Psoas muscle (tissue), 8 donors: Measurements from ENCODE around the gene CNGA3. TPM values are rescaled to one million over a fixed set of nuclear protein-coding genes. Genes with fewer than 3 reads are reported as not detected.

Source experiments
- ATAC-seq, 4 donors: fragments of 200-7000 bp; cut with Tn5 transposase; one replicate each; pipeline ENCODE4 v1.9.1; 2020; ENCODE audit warnings: moderate library complexity in 3 of 4, mild to moderate bottlenecking in 2 of 4
- DNase-seq, 2 donors: peaks; one replicate each; pipeline ENCODE4 v3.0.0-alpha.2; 2020
- H3K27ac ChIP-seq: fragments of 200-600 bp; one replicate; pipeline ENCODE4 v1.8.0; 2022
- H3K27me3 ChIP-seq, 3 donors: fragments of 200-600 bp in 1 of 3; one replicate each; pipeline versions ENCODE4 v1.6.1 to v1.8.0; 2013 to 2022; ENCODE audit warnings: low read length in 2 of 3, mild to moderate bottlenecking in 2 of 3, moderate library complexity in 1 of 3; ENCODE audit not compliant: insufficient read depth in 3 of 3
- H3K36me3 ChIP-seq, 2 donors: fragments of 200-600 bp in 1 of 2; one replicate each; pipeline versions ENCODE4 v1.6.1 to v1.8.0; 2013 to 2022; ENCODE audit warnings: low read depth in 1 of 2, mild to moderate bottlenecking in 1 of 2, moderate library complexity in 1 of 2; ENCODE audit not compliant: insufficient read depth in 1 of 2
- H3K4me1 ChIP-seq: fragments of 200-600 bp; one replicate; pipeline ENCODE4 v1.8.0; 2022
- H3K4me3 ChIP-seq: fragments of 200-600 bp; one replicate; pipeline ENCODE4 v1.8.0; 2022; ENCODE audit warnings: mild to moderate bottlenecking
- H3K9me3 ChIP-seq: fragments of 200-600 bp; one replicate; pipeline ENCODE4 v1.8.0; 2022
- WGBS, 3 donors: extraction: QIAGEN DNeasy Blood & Tissue Kit; methylation state at CpG; one replicate each; pipeline versions ENCODE4 v1.1.6 to v1.1.7; 2013; 5-methylcytosine and 5-hydroxymethylcytosine counted together
- intact Hi-C, 2 donors: fragments of 100-400 bp; cut with DNase I; formaldehyde crosslinking; loops; one replicate each; pipeline versions ENCODE4 v1.11.0 to v1.14.2; 2022
- polyA plus RNA-seq, 3 donors: library from polyadenylated mRNA; stranded (reverse); fragments of 200-250 nt; gene quantifications; one replicate each; pipeline ENCODE4 v1.2.3, GENCODE V29; 2013
- total RNA-seq, 4 donors: library from RNA; stranded (reverse); fragmentation: NEBNext Ultra II Directional in 2 of 4; extraction: Animal tissue kit (Norgen Biotek cat#: 25700) in 2 of 4; gene quantifications; one replicate each; pipeline versions ENCODE4 v1.2.1 to v1.2.4, GENCODE V29; 2021 to 2023
- TF ChIP-seq, protein P1 (sequence below): fragments of 200-600 bp; IDR thresholded peaks from one replicate; pipeline ENCODE4 v1.8.0; 2022; ENCODE audit warnings: antibody characterized with exemption
- donor health status: healthy with polysubstance abuse.
- donor health status: DM: no; HTN: no; CAD: no; lungs with moderate emphysema.
- donor health status: Bipolar disorder and iron deficiency.
- donor health status: healthy.
- donor health status: DM: yes; HTN: yes; CAD: no.
- donor health status: DM: no; HTN: no; CAD: no.
- donor health status: DM: no; HTN: no; CAD: no.
- donor health status: DM: yes; HTN: yes; CAD: no.

The CNGA3 gene
- total and polyA plus RNA-seq, 7 donors: 0.03 TPM; not detected in 6

DNA sequence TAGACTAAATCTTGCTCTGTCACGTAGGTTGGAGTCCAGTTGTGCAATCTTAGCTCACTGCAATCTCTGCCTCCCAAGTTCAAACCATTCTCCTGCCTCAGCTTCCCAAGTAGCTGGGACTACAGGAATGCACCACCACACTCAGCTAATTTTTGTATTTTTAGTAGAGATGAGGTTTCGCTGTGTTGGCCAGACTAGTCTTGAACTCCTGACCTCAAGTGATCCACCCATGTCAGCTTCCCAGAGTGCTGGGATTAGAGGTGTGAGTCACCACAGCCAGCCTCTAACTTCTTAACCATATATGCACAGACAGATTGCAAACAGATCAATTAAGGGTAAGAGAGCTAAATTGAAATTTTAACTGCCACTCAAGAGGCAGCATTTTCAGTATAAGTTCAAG lies 22.1 kb upstream of the CNGA3 start:
- 62 to 70% (median 68%) methylated on average over 2 of the region's 2 CpGs for WGBS, 3 donors
- Histone ChIP-seq H3K27me3 (no peaks in the 10 kb centered on the region), H3K36me3 (no peaks in the 10 kb centered on the region), H3K9me3 (peaks cover 16% of the 10 kb centered on the region), H3K4me3 (no peak overlapping the region), H3K4me1 (no peaks in the 10 kb centered on the region), H3K27ac (no peak overlapping the region)
- TF ChIP-seq, protein P1, sequence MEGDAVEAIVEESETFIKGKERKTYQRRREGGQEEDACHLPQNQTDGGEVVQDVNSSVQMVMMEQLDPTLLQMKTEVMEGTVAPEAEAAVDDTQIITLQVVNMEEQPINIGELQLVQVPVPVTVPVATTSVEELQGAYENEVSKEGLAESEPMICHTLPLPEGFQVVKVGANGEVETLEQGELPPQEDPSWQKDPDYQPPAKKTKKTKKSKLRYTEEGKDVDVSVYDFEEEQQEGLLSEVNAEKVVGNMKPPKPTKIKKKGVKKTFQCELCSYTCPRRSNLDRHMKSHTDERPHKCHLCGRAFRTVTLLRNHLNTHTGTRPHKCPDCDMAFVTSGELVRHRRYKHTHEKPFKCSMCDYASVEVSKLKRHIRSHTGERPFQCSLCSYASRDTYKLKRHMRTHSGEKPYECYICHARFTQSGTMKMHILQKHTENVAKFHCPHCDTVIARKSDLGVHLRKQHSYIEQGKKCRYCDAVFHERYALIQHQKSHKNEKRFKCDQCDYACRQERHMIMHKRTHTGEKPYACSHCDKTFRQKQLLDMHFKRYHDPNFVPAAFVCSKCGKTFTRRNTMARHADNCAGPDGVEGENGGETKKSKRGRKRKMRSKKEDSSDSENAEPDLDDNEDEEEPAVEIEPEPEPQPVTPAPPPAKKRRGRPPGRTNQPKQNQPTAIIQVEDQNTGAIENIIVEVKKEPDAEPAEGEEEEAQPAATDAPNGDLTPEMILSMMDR: no peak
- DNase-seq (no peak), ATAC-seq (no peak)
- intact Hi-C loops: no loop called here

DNA sequence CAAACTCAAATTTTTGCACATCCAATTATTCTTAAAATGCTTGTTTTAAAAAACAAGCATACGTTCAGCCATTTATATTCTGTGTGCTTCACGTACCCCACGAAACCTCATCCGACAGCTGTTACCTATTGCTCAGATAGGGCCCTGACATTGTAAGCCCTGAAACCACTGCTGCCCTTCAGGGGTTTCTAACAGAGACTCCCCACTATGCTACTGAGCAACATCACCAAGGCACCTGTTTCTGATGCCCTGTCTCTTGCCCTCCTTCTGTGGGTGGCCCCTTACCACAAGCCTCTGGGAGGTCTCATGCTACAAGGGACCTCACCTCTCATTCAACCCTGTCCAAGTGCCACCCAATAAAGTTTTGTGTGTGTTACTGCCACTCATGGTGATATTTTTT lies 18.5 kb upstream of the CNGA3 start:
- no peak for ATAC-seq
- no peak overlapping the region for H3K4me3 ChIP-seq
- no peak overlapping the region for H3K27ac ChIP-seq
- H3K27me3 ChIP-seq: no peaks in the 10 kb centered on the region
- H3K36me3 ChIP-seq: no peaks in the 10 kb centered on the region
- H3K4me1 ChIP-seq: no peaks in the 10 kb centered on the region
- intact Hi-C loops: no loop called here
- peaks cover 4% of the 10 kb centered on the region for H3K9me3 ChIP-seq
- DNase-seq: no peak
- TF ChIP-seq, protein P1: no peak
- 90 to 91% (median 90%) methylated on average over 4 of the region's 4 CpGs for WGBS, 3 donors

DNA sequence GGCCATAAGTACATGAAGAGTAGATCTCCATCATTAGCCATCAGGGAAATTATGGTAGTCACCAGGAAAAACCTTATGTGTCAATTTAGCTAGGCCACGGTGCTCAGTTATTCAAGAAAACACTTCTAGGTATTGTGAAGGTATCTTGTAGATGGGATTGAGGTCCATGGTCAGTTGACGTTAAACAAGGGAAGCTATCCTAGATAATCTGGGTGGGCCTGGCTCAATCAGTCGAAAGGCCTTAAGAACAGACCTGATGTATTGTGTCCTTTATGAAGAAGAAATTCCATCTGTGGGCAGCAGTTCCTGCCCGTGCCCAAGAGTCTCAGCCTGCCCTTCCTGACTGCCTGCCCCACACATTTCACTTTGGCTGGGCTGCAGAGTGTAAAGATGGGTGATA lies 16.7 kb upstream of the CNGA3 start:
- intact Hi-C loops: no loop called here
- 84% methylated on average over 4 of the region's 4 CpGs for whole genome bisulfite sequencing, 3 donors

DNA sequence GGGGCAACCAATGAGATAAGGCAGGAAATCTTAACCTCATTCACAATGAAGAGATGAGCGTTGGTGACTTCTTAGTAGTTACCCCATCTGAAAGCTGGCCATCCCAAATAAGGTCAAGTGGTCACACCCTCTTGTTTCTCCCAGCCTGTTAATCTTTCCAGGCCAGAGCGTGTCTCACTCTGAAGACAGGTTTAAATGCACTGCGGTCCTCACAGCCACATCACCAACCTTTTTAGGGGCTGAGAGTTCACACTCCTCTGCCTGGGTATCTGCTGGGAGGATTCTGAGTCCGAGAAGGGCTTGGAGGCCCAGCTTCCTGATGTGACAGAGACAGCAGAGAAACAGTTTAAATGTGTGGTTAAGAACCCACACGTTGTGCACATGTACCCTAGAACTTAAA lies 13.3 kb upstream of the CNGA3 start:
- no peak overlapping the region for H3K27ac ChIP-seq
- H3K27me3 ChIP-seq: no peaks in the 10 kb centered on the region
- TF ChIP-seq, protein P1: no peak
- H3K36me3 ChIP-seq: no peaks in the 10 kb centered on the region
- peaks cover 3% of the 10 kb centered on the region for H3K9me3 ChIP-seq
- no peaks in the 10 kb centered on the region for H3K4me1 ChIP-seq
- WGBS, 3 donors: 82 to 84% (median 84%) methylated on average over 5 of the region's 5 CpGs
- ATAC-seq (no peak), DNase-seq (no peak)
- no peak overlapping the region for H3K4me3 ChIP-seq
- intact Hi-C loops: no loop called here

More for the DNA sequence above, 16.7 kb upstream of the CNGA3 start:
- Histone ChIP-seq H3K9me3 (no peaks in the 10 kb centered on the region), H3K4me1 (no peaks in the 10 kb centered on the region), H3K27me3 (no peaks in the 10 kb centered on the region), H3K36me3 (no peaks in the 10 kb centered on the region), H3K4me3 (no peak overlapping the region), H3K27ac (no peak overlapping the region)
- DNase-seq (no peak), ATAC-seq (no peak)
- TF ChIP-seq, protein P1: no peak

DNA sequence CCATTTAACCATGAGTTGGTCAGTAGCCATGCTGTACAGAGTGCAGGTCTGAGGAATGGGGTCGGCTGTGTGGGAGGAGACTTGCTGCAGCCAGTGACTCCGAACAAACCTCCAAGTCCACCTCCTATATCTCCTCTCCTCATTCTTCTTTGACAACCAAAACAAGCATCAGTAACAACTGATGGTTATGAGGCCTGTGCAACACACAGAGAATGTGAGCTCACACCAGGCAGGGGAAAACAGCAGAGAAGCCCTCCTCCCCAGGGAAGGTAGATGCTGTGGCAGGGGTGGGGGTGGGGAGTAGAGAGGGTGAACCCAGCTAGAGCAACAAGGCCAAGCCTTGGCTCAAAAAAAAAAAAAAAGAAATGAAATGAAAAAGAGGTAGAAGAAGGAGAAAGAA lies 12.3 kb upstream of the CNGA3 start:
- DNase-seq (no peak), ATAC-seq (no peak)
- TF ChIP-seq, protein P1: no peak
- H3K9me3 ChIP-seq: peaks cover 9% of the 10 kb centered on the region
- no peaks in the 10 kb centered on the region for H3K36me3 ChIP-seq
- H3K4me3 ChIP-seq: no peak overlapping the region
- 50 to 64% (median 51%) methylated on average over 2 of the region's 2 CpGs for WGBS, 3 donors
- H3K27ac ChIP-seq: no peak overlapping the region
- H3K4me1 ChIP-seq: no peaks in the 10 kb centered on the region
- intact Hi-C loops: no loop called here
- H3K27me3 ChIP-seq: no peaks in the 10 kb centered on the region
